GM12878 (cell line): ENCODE results near the gene PPP3CA.

Experiments used
- CHD2 ChIP-seq: IDR thresholded peaks from 2 replicates; pipeline ENCODE4 v1.6.1; 2011; ENCODE audit warnings: low read depth, low read length, improper control_type of control experiment, borderline replicate concordance
- CHD4 ChIP-seq: fragments of 200-600 bp; sonication (generic); IDR thresholded peaks from 2 replicates; pipeline ENCODE4 v1.6.1; 2016; ENCODE audit warnings: mild to moderate bottlenecking
- CTCF ChIP-seq, 3 experiments: IDR thresholded peaks in 2 of 3; conservative IDR thresholded peaks in 1 of 3; 2 replicates each; pipeline ENCODE4 v1.5.1; 2011; ENCODE audit warnings: low read depth in 3 of 3, low read length in 3 of 3, mild to moderate bottlenecking in 3 of 3, control low read depth in 2 of 3, moderate library complexity in 2 of 3, inconsistent platforms in 1 of 3, mixed read lengths in 1 of 3; ENCODE audit not compliant: control insufficient read depth in 2 of 3, insufficient read depth in 1 of 3; ENCODE audit errors: extremely low read depth in 1 of 3
- EP300 ChIP-seq, 2 experiments: fragments of 150-350 bp in 1 of 2; IDR thresholded peaks; 2 replicates each; pipeline ENCODE4 v1.6.1; 2011 to 2012; ENCODE audit warnings: low read depth in 2 of 2, low read length in 2 of 2, borderline replicate concordance in 1 of 2, improper control_type of control experiment in 1 of 2, inconsistent platforms in 1 of 2; ENCODE audit not compliant: control insufficient read depth in 1 of 2
- ESRRA ChIP-seq: IDR thresholded peaks from 2 replicates; pipeline ENCODE4 v1.6.1; 2012; ENCODE audit warnings: mild to moderate bottlenecking, low read length, improper control_type of control experiment
- JUND ChIP-seq: IDR thresholded peaks from 2 replicates; pipeline ENCODE4 v1.6.1; 2012; ENCODE audit warnings: low read depth, mild to moderate bottlenecking, low read length, improper control_type of control experiment, moderate library complexity
- NFYA ChIP-seq: IDR thresholded peaks from 2 replicates; pipeline ENCODE4 v1.6.1; 2011; ENCODE audit warnings: low read depth, mild to moderate bottlenecking, low read length, improper control_type of control experiment, borderline replicate concordance
- POLR2AphosphoS5 ChIP-seq: IDR thresholded peaks from 2 replicates; pipeline ENCODE4 v1.6.1; 2011; ENCODE audit warnings: mild to moderate bottlenecking, low read length, inconsistent platforms
- RAD51 ChIP-seq: fragments of 450-650 bp; IDR thresholded peaks from 2 replicates; pipeline ENCODE4 v1.6.1; 2016; ENCODE audit warnings: moderate library complexity, mild to moderate bottlenecking, inconsistent platforms
- SMARCA5 ChIP-seq: fragments of 450-650 bp; IDR thresholded peaks from 2 replicates; pipeline ENCODE4 v1.6.1; 2017; ENCODE audit warnings: mild to moderate bottlenecking
- SP1 ChIP-seq: IDR thresholded peaks from one replicate; pipeline ENCODE4 v1.6.1; 2011; ENCODE audit warnings: low read depth, low read length
- YY1 ChIP-seq: IDR thresholded peaks from 2 replicates; pipeline ENCODE4 v1.6.1; 2011; ENCODE audit warnings: low read depth, mild to moderate bottlenecking, low read length
- ZNF24 ChIP-seq: fragments of 450-650 bp; IDR thresholded peaks from 2 replicates; pipeline ENCODE4 v1.6.1; 2017; ENCODE audit warnings: antibody characterized with exemption, mild to moderate bottlenecking
- TF ChIP-seq, protein P1 (sequence below): IDR thresholded peaks from 2 replicates; pipeline ENCODE4 v1.6.1; 2012; ENCODE audit warnings: mild to moderate bottlenecking, low read depth, low read length

- TF ChIP-seq ESRRA (no peak), CHD2 (no peak), CHD4 (no peak), JUND (no peak), SP1 (no peak), CTCF (IDR thresholded peaks at IDR 0.05 in 2 of 3, conservative IDR thresholded peaks at IDR 0.05 in 1 of 3; ENCODE audit: control insufficient read depth in 2 of 3, extremely low read depth in 1 of 3, insufficient read depth in 1 of 3, low read depth in 3 of 3, low read length in 3 of 3) (no peak), SMARCA5 (no peak), POLR2AphosphoS5 (no peak), YY1 (no peak), NFYA (no peak), EP300 (IDR thresholded peaks at IDR 0.05; ENCODE audit: borderline replicate concordance in 1 of 2, control insufficient read depth in 1 of 2, low read depth in 2 of 2, low read length in 2 of 2) (no peak), RAD51 (no peak), ZNF24 (no peak)
- TF ChIP-seq, protein P1, sequence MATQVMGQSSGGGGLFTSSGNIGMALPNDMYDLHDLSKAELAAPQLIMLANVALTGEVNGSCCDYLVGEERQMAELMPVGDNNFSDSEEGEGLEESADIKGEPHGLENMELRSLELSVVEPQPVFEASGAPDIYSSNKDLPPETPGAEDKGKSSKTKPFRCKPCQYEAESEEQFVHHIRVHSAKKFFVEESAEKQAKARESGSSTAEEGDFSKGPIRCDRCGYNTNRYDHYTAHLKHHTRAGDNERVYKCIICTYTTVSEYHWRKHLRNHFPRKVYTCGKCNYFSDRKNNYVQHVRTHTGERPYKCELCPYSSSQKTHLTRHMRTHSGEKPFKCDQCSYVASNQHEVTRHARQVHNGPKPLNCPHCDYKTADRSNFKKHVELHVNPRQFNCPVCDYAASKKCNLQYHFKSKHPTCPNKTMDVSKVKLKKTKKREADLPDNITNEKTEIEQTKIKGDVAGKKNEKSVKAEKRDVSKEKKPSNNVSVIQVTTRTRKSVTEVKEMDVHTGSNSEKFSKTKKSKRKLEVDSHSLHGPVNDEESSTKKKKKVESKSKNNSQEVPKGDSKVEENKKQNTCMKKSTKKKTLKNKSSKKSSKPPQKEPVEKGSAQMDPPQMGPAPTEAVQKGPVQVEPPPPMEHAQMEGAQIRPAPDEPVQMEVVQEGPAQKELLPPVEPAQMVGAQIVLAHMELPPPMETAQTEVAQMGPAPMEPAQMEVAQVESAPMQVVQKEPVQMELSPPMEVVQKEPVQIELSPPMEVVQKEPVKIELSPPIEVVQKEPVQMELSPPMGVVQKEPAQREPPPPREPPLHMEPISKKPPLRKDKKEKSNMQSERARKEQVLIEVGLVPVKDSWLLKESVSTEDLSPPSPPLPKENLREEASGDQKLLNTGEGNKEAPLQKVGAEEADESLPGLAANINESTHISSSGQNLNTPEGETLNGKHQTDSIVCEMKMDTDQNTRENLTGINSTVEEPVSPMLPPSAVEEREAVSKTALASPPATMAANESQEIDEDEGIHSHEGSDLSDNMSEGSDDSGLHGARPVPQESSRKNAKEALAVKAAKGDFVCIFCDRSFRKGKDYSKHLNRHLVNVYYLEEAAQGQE = no peak
Observed at GRCh38 chr4:101028886-101029285, 318.4 kb downstream of the PPP3CA start.
